Measurements from ENCODE around the gene AKNA. TPM values are rescaled to one million over a fixed set of nuclear protein-coding genes. Genes with fewer than 3 reads are reported as not detected.

AKNA gene
- total and polyA plus RNA-seq, 2 donors from 2014 or later = 6.1 to 52.1 TPM

DNA sequence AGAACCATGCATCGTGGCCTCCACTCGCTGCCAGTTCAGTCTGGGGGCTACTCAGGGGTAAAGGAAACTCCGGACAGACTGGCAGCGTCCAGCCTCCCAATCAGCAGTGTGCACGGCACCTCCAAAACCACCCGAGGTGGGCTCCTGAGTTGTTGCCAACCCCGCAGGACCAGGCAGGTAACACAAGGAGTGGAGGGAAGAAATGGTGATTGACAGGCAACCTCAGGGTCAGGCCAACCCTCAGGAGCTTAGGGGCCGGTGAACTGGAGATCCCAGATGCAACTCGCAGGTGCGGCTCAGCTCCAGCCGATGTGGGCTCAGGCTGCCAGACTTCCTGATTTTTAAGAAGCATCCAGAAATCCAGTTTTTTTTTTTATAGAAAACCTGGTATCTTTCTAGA is 37.3 kb upstream of the AKNA start:
- DNase-seq (no peak), FAIRE-seq (no peak)
- Histone ChIP-seq H3K36me3 (ENCODE audit: control insufficient read depth in 2 of 3, insufficient read depth in 3 of 3, low read length in 3 of 3) (no peaks in the 10 kb centered on the region), H3K27me3 (ENCODE audit: control insufficient read depth, insufficient read depth, low read length) (no peaks in the 10 kb centered on the region), H3K4me3 (ENCODE audit: low read length in 3 of 3) (no peak overlapping the region), H3K9me3 (ENCODE audit: control insufficient read depth in 2 of 3, insufficient read depth in 1 of 3, low read length in 3 of 3) (no peaks in the 10 kb centered on the region), H3K9ac (ENCODE audit: low read length in 3 of 3) (no peak overlapping the region), H3K4me1 (ENCODE audit: control insufficient read depth in 2 of 3, insufficient read depth in 2 of 3, low read depth in 1 of 3, low read length in 3 of 3) (no peaks in the 10 kb centered on the region), H3K27ac (ENCODE audit: low read depth in 2 of 2, low read length in 2 of 2) (no peak overlapping the region)
- intact Hi-C loops (cut with DNase I) = no loop called here
- TF ChIP-seq, protein P1, sequence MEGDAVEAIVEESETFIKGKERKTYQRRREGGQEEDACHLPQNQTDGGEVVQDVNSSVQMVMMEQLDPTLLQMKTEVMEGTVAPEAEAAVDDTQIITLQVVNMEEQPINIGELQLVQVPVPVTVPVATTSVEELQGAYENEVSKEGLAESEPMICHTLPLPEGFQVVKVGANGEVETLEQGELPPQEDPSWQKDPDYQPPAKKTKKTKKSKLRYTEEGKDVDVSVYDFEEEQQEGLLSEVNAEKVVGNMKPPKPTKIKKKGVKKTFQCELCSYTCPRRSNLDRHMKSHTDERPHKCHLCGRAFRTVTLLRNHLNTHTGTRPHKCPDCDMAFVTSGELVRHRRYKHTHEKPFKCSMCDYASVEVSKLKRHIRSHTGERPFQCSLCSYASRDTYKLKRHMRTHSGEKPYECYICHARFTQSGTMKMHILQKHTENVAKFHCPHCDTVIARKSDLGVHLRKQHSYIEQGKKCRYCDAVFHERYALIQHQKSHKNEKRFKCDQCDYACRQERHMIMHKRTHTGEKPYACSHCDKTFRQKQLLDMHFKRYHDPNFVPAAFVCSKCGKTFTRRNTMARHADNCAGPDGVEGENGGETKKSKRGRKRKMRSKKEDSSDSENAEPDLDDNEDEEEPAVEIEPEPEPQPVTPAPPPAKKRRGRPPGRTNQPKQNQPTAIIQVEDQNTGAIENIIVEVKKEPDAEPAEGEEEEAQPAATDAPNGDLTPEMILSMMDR (IDR thresholded peaks at IDR 0.05; ENCODE audit: borderline replicate concordance, extremely low read depth, insufficient read depth) = no peak

DNA sequence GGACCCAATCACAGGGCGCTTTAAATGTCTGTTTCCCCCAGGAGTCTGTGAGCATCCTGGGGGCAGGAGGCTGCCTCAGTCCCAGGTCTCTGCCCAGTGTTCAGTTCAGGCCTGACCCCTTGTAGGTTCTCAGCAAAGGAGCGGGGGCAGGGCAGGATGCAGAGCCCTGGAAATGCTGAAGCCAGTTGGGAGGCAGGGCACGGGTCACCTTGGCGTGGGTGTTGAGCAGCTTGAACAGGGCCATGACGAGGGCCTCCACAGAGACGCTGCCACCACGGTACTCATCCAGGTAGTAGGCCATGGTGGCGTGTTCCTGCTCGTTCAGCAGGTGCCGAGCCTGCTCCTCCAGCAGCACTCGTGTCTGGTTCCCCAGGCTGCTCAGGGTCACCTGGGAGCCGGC is 36.3 kb upstream of the AKNA start:
- Histone ChIP-seq H3K27me3 (ENCODE audit: control insufficient read depth, insufficient read depth, low read length) (no peaks in the 10 kb centered on the region), H3K4me1 (ENCODE audit: control insufficient read depth in 2 of 3, insufficient read depth in 2 of 3, low read depth in 1 of 3, low read length in 3 of 3) (no peaks in the 10 kb centered on the region), H3K9ac (ENCODE audit: low read length in 3 of 3) (no peak overlapping the region), H3K9me3 (ENCODE audit: control insufficient read depth in 2 of 3, insufficient read depth in 1 of 3, low read length in 3 of 3) (no peaks in the 10 kb centered on the region), H3K4me3 (ENCODE audit: low read length in 3 of 3) (no peak overlapping the region), H3K27ac (ENCODE audit: low read depth in 2 of 2, low read length in 2 of 2) (no peak overlapping the region), H3K36me3 (ENCODE audit: control insufficient read depth in 2 of 3, insufficient read depth in 3 of 3, low read length in 3 of 3) (no peaks in the 10 kb centered on the region)
- FAIRE-seq (no peak), DNase-seq (no peak)
- intact Hi-C loops (cut with DNase I) = no loop called here
- TF ChIP-seq, protein P1 (IDR thresholded peaks at IDR 0.05; ENCODE audit: borderline replicate concordance, extremely low read depth, insufficient read depth) = no peak

GRCh38 chr9:114423181-114423580 is 35.4 kb upstream of the AKNA start:
- H3K27me3 ChIP-seq (ENCODE audit: control insufficient read depth, insufficient read depth, low read length) = no peaks in the 10 kb centered on the region
- DNase-seq (no peak), FAIRE-seq (no peak)
- H3K9ac ChIP-seq (ENCODE audit: low read length in 3 of 3) = no peak overlapping the region
- intact Hi-C loops (cut with DNase I) = no loop called here
- no peak overlapping the region for H3K4me3 ChIP-seq (ENCODE audit: low read length in 3 of 3)
- H3K4me1 ChIP-seq (ENCODE audit: control insufficient read depth in 2 of 3, insufficient read depth in 2 of 3, low read depth in 1 of 3, low read length in 3 of 3) = no peaks in the 10 kb centered on the region
- no peak overlapping the region for H3K27ac ChIP-seq (ENCODE audit: low read depth in 2 of 2, low read length in 2 of 2)
- TF ChIP-seq, protein P1 (IDR thresholded peaks at IDR 0.05; ENCODE audit: borderline replicate concordance, extremely low read depth, insufficient read depth) = no peak
- no peaks in the 10 kb centered on the region for H3K36me3 ChIP-seq (ENCODE audit: control insufficient read depth in 2 of 3, insufficient read depth in 3 of 3, low read length in 3 of 3)
- no peaks in the 10 kb centered on the region for H3K9me3 ChIP-seq (ENCODE audit: control insufficient read depth in 2 of 3, insufficient read depth in 1 of 3, low read length in 3 of 3)

GRCh38 chr9:114421147-114421546 is 33.4 kb upstream of the AKNA start:
- Histone ChIP-seq H3K9ac (ENCODE audit: low read length in 3 of 3) (no peak overlapping the region), H3K9me3 (ENCODE audit: control insufficient read depth in 2 of 3, insufficient read depth in 1 of 3, low read length in 3 of 3) (no peaks in the 10 kb centered on the region), H3K27me3 (ENCODE audit: control insufficient read depth, insufficient read depth, low read length) (no peaks in the 10 kb centered on the region), H3K27ac (ENCODE audit: low read depth in 2 of 2, low read length in 2 of 2) (no peak overlapping the region), H3K4me3 (ENCODE audit: low read length in 3 of 3) (no peak overlapping the region), H3K36me3 (ENCODE audit: control insufficient read depth in 2 of 3, insufficient read depth in 3 of 3, low read length in 3 of 3) (no peaks in the 10 kb centered on the region), H3K4me1 (ENCODE audit: control insufficient read depth in 2 of 3, insufficient read depth in 2 of 3, low read depth in 1 of 3, low read length in 3 of 3) (no peaks in the 10 kb centered on the region)
- intact Hi-C loops (cut with DNase I) = no loop called here
- FAIRE-seq (no peak), DNase-seq (no peak)
- TF ChIP-seq, protein P1 (IDR thresholded peaks at IDR 0.05; ENCODE audit: borderline replicate concordance, extremely low read depth, insufficient read depth) = no peak

Measured in kidney (tissue), 14 donors.